Ascending aorta (tissue), 2 donors: ENCODE measurements around the gene CLK3. TPM values are rescaled to one million over a fixed set of nuclear protein-coding genes. Genes with fewer than 3 reads are reported as not detected.
A peak's percentile ranks its signal among the peaks of the same experiment; 100 is the strongest.

Experiments
- DNase-seq, 2 donors: peaks; one replicate each; pipeline ENCODE4 v3.0.0-alpha.2; 2019; ENCODE audit warnings: low spot score in 2 of 2
- H3K27ac ChIP-seq, 2 donors: fragments of 200-600 bp; sonication (generic); one replicate each; pipeline ENCODE4 v1.5.1; 2016 to 2017; ENCODE audit warnings: mild to moderate bottlenecking in 1 of 2
- H3K27me3 ChIP-seq: fragments of 200-600 bp; sonication (generic); one replicate; pipeline ENCODE4 v1.5.1; 2017
- H3K36me3 ChIP-seq, 2 donors: fragments of 200-600 bp; sonication (generic); one replicate each; pipeline ENCODE4 v1.5.1; 2016
- H3K4me1 ChIP-seq, 2 donors: fragments of 200-600 bp; sonication (generic); one replicate each; pipeline ENCODE4 v1.5.1; 2016 to 2017; ENCODE audit warnings: mild to moderate bottlenecking in 1 of 2
- H3K4me3 ChIP-seq, 2 donors: fragments of 200-600 bp; sonication (generic); one replicate each; pipeline ENCODE4 v1.5.1; 2016 to 2017; ENCODE audit warnings: mild to moderate bottlenecking in 1 of 2
- H3K9me3 ChIP-seq, 2 donors: fragments of 200-600 bp; sonication (generic); one replicate each; pipeline ENCODE4 v1.5.1; 2016
- intact Hi-C: fragments of 100-400 bp; cut with DNase I; formaldehyde crosslinking; loops from one replicate; pipeline ENCODE4 v1.15.1; 2023
- total RNA-seq: library from RNA; depleted of rRNA; stranded (reverse); fragments of >200 nt; gene quantifications from one replicate; pipeline ENCODE4 v1.1.0, GENCODE V29; 2016
- TF ChIP-seq, protein P1 (sequence below), 3 experiments: fragments of 200-600 bp in 2 of 3; fragments of 450-650 bp in 1 of 3; sonication (generic) in 2 of 3; IDR thresholded peaks; one replicate each; pipeline ENCODE4 v1.5.1; 2016 to 2019; ENCODE audit warnings: antibody characterized with exemption in 3 of 3, mild to moderate bottlenecking in 1 of 3, moderate library complexity in 1 of 3

Gene CLK3
- total RNA-seq, 1 donor from 2014 or later: 154 TPM

DNA sequence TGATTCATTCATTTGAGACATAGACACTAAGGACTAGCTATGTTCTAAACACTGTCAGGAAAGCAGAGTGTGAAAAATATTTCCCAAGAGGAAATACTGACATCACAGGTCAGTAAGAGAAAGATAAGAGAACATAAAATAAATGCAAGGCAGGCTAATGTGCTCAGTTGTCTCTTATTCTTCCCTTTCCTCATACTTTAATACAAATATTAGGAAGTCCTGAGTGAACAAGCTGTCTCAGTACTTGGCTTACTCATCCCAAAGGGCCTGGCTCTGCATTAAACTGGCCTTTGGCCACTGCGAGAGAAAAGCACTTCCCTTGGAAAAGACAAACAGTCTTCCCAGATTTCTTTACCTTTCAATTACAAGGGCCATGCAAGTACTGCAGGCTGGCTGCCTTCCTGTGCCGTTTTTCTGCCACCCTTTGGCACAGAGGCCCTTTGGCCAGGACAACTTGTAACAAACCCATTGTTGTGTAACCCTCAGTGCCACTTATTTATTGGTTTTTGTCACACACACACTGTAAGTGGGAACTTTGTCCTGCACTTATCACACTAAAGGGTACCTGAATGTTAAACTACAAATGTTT lies 48.5 kb downstream of the CLK3 start:
- Histone ChIP-seq H3K27ac (peak overlapping the region; percentile 31 to 34), H3K27me3 (no peaks in the 10 kb centered on the region), H3K4me3 (no peak overlapping the region), H3K9me3 (no peaks in the 10 kb centered on the region), H3K4me1 (peaks cover 6 to 9% of the 10 kb centered on the region in 2 donors), H3K36me3 (peaks cover 0 to 3% of the 10 kb centered on the region in 2 donors)
- intact Hi-C loops: no loop called here
- no peak for DNase-seq
- TF ChIP-seq, protein P1, sequence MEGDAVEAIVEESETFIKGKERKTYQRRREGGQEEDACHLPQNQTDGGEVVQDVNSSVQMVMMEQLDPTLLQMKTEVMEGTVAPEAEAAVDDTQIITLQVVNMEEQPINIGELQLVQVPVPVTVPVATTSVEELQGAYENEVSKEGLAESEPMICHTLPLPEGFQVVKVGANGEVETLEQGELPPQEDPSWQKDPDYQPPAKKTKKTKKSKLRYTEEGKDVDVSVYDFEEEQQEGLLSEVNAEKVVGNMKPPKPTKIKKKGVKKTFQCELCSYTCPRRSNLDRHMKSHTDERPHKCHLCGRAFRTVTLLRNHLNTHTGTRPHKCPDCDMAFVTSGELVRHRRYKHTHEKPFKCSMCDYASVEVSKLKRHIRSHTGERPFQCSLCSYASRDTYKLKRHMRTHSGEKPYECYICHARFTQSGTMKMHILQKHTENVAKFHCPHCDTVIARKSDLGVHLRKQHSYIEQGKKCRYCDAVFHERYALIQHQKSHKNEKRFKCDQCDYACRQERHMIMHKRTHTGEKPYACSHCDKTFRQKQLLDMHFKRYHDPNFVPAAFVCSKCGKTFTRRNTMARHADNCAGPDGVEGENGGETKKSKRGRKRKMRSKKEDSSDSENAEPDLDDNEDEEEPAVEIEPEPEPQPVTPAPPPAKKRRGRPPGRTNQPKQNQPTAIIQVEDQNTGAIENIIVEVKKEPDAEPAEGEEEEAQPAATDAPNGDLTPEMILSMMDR (IDR thresholded peaks at IDR 0.05): no peak

DNA sequence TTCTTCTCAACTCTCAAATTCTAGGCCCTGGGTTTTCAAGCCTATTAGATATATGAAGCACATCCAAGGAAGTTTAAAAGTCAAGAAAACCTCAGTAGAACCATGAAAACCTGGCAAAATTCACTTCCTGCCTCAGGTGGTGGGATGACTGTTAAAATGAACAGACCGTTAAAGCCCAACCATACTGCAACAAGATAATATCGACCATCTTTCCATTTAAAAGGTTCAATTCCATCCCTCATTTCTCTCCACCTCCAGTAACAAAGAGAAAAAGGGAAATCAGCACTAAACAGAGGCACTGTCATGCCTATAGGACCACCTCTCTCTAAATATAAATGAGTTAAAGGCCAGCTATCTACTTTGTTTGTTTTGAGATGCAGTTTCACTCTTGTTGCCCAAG lies 49.0 kb downstream of the CLK3 start:
- peaks cover 3 to 5% of the 10 kb centered on the region in 2 donors for H3K36me3 ChIP-seq
- no peaks in the 10 kb centered on the region for H3K9me3 ChIP-seq
- intact Hi-C loops: no loop called here
- TF ChIP-seq, protein P1 (IDR thresholded peaks at IDR 0.05): no peak
- DNase-seq: no peak
- H3K27me3 ChIP-seq: no peaks in the 10 kb centered on the region
- no peak overlapping the region for H3K4me3 ChIP-seq
- peaks cover 6 to 9% of the 10 kb centered on the region in 2 donors for H3K4me1 ChIP-seq
- H3K27ac ChIP-seq: peak overlapping the region; percentile 31 to 34

DNA sequence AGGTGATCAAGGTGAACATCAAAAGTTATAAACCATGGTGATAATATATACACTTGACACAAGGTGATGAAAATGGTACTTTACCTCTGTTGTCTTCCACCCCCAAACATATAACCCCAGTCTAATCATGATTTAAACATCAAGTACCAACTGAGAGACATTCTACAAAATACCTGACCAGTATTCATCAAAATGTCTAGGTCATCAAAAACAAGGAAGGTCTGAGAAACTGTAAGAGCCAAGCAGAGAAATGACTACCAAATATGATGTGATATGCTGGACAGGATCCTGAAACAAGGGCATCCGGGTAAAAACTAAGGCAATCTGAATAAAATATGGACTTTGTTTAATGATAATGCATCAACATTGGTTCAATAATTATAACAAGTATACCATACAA lies 52.3 kb downstream of the CLK3 start:
- H3K27me3 ChIP-seq: no peaks in the 10 kb centered on the region
- no peaks in the 10 kb centered on the region for H3K9me3 ChIP-seq
- intact Hi-C loops: no loop called here
- peaks cover 2 to 6% of the 10 kb centered on the region in 2 donors for H3K4me1 ChIP-seq
- no peak overlapping the region for H3K4me3 ChIP-seq
- no peak for DNase-seq
- peaks cover 25 to 30% of the 10 kb centered on the region in 2 donors for H3K36me3 ChIP-seq
- no peak overlapping the region for H3K27ac ChIP-seq
- TF ChIP-seq, protein P1 (IDR thresholded peaks at IDR 0.05): no peak

DNA sequence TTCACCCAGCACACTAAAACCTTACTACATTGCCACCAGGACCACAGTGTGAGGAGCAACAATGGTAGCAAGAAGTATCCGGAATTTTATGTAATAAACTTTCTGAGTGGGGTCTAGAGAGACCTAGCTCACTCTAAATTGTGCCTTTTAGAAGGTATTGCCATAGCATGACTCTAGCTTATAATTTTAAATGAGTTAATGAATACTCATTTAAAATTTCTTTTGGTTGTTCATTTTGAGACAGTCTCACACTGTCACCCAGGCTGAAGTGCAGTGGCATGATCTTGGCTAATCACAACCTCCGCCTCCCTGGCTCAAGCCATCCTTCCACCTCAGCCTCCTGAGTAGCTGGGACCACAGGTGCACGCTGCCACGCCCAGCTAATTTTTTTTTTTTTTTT lies 54.0 kb downstream of the CLK3 start:
- Histone ChIP-seq H3K9me3 (no peaks in the 10 kb centered on the region), H3K27me3 (no peaks in the 10 kb centered on the region), H3K4me1 (no peaks in the 10 kb centered on the region), H3K27ac (no peak overlapping the region), H3K36me3 (peaks cover 31 to 38% of the 10 kb centered on the region in 2 donors), H3K4me3 (no peak overlapping the region)
- intact Hi-C loops: no loop called here
- no peak for DNase-seq
- TF ChIP-seq, protein P1 (IDR thresholded peaks at IDR 0.05): no peak

DNA sequence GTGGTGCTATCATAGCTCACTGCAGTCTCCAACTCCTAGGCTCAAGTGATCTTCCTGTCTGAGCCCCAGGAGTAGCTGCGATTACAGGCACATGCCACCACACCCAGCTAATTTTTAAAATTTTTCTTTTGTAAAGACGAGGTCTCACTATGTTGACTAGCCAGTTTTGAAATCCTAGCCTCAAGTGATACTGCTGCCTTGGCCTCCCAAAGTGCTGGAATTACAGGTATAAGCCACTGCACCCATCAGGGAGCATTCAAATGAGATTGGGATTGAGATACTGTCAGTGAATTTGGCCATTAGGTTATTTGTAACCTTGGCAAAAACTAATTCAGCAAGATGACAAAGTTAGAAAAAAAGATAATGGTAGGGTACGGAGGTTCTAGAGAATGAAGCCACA lies 58.5 kb downstream of the CLK3 start:
- DNase-seq: no peak
- no peaks in the 10 kb centered on the region for H3K4me1 ChIP-seq
- intact Hi-C loops: no loop called here
- peaks cover 31 to 41% of the 10 kb centered on the region in 2 donors for H3K36me3 ChIP-seq
- TF ChIP-seq, protein P1 (IDR thresholded peaks at IDR 0.05): no peak
- H3K27ac ChIP-seq: no peak overlapping the region
- H3K9me3 ChIP-seq: no peaks in the 10 kb centered on the region
- no peaks in the 10 kb centered on the region for H3K27me3 ChIP-seq
- no peak overlapping the region for H3K4me3 ChIP-seq

DNA sequence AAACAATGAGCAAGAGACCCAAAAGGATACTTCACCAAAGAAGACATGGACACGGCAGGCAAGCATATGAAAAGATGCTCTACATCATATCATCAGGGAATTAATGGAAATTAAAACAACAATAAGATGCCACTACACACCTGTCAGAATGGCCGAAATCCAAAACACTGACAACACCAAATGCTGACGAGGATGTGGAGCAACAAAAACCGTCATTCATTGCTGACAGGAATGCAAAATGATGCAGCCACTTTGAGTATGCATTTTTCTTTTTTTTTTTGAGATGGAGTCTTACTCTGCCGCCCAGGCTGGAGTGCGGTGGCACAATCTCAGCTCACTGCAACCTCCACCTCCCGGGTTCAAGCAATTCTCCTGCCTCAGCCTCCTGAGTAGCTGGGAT lies 61.2 kb downstream of the CLK3 start:
- no peaks in the 10 kb centered on the region for H3K27me3 ChIP-seq
- no peak for DNase-seq
- H3K27ac ChIP-seq: no peak overlapping the region
- H3K9me3 ChIP-seq: no peaks in the 10 kb centered on the region
- H3K4me1 ChIP-seq: no peaks in the 10 kb centered on the region
- intact Hi-C loops: no loop called here
- TF ChIP-seq, protein P1 (IDR thresholded peaks at IDR 0.05): no peak
- peaks cover 12 to 20% of the 10 kb centered on the region in 2 donors for H3K36me3 ChIP-seq
- no peak overlapping the region for H3K4me3 ChIP-seq
